ENCODE data around the gene INF2. TPM values are rescaled to one million over a fixed set of nuclear protein-coding genes. Genes with fewer than 3 reads are reported as not detected.

Gene INF2
- total RNA-seq, 2 experiments from 2014 or later, result 61.5 to 65.0 TPM

GRCh38 chr14:104724407-104724980 lies 35.1 kb downstream of the INF2 start:
- no peak for TF ChIP-seq CTCF (IDR thresholded peaks at IDR 0.05)
- POLR2A ChIA-PET, result interaction anchor here (1.0 to 2.4 kb wide), 3 partner anchors 18 to 30 kb away, joined by 3 to 13 read pairs (median 4); no protein-coding TSS in a partner anchor
- Mint-ChIP-seq H3K4me3 (peak overlapping the region; percentile 42), H3K27ac (no peak overlapping the region), H3K27me3 (no peaks in the 10 kb centered on the region), H3K36me3 (ENCODE audit: low read depth) (no peaks in the 10 kb centered on the region), H3K4me1 (ENCODE audit: low read depth) (no peaks in the 10 kb centered on the region), H3K9me3 (no peaks in the 10 kb centered on the region)
- DNase-seq (peak; percentile 26), ATAC-seq (peak; percentile 2)
- CTCF ChIA-PET, result interaction anchor here (1.8 to 4.7 kb wide), 3 partner anchors 13 to 29 kb away, joined by 6 to 20 read pairs (median 9); partner anchors contain the start of gene SIVA1
- intact Hi-C loops (cut with micrococcal nuclease), result no loop called here

GRCh38 chr14:104724981-104725771 lies 35.8 kb downstream of the INF2 start:
- intact Hi-C loops (cut with micrococcal nuclease), result no loop called here
- Mint-ChIP-seq H3K36me3 (ENCODE audit: low read depth) (no peaks in the 10 kb centered on the region), H3K4me1 (ENCODE audit: low read depth) (no peaks in the 10 kb centered on the region), H3K9me3 (no peaks in the 10 kb centered on the region), H3K27ac (no peak overlapping the region), H3K27me3 (no peaks in the 10 kb centered on the region), H3K4me3 (peak overlapping the region; percentile 42)
- DNase-seq (no peak), ATAC-seq (no peak)
- TF ChIP-seq CTCF (IDR thresholded peaks at IDR 0.05), result no peak
- POLR2A ChIA-PET, result interaction anchor here (1.0 to 2.4 kb wide), 4 partner anchors 19 to 38 kb away, joined by 3 to 13 read pairs (median 4); no protein-coding TSS in a partner anchor
- CTCF ChIA-PET, result interaction anchor here (0.5 to 4.7 kb wide), 4 partner anchors 12 to 924 kb away, joined by 3 to 20 read pairs (median 8); partner anchors contain the start of gene SIVA1

- POLR2A ChIA-PET, result interaction anchor here (1.3 to 2.4 kb wide), 2 partner anchors 26 to 37 kb away, joined by 3 to 13 read pairs; no protein-coding TSS in a partner anchor
- no peak for TF ChIP-seq CTCF (IDR thresholded peaks at IDR 0.05)
- intact Hi-C loops (cut with micrococcal nuclease), result no loop called here
Measured at GRCh38 chr14:104725772-104726548, 36.5 kb downstream of the INF2 start.

GRCh38 chr14:104726600-104727451 lies 37.4 kb downstream of the INF2 start:
- no peak overlapping the region for H3K4me3 Mint-ChIP-seq
- no peaks in the 10 kb centered on the region for H3K27me3 Mint-ChIP-seq
- intact Hi-C loops (cut with micrococcal nuclease), result no loop called here
- no peaks in the 10 kb centered on the region for H3K4me1 Mint-ChIP-seq (ENCODE audit: low read depth)
- ChIA-PET POLR2A (no interaction called here), CTCF (interaction anchor here (4.7 kb wide), 1 partner anchor 26 kb away, joined by 20 read pairs; the partner anchor contains the start of gene SIVA1)
- TF ChIP-seq CTCF (IDR thresholded peaks at IDR 0.05), result no peak
- no peaks in the 10 kb centered on the region for H3K9me3 Mint-ChIP-seq
- H3K36me3 Mint-ChIP-seq (ENCODE audit: low read depth), result no peaks in the 10 kb centered on the region
- H3K27ac Mint-ChIP-seq, result no peak overlapping the region
- DNase-seq (no peak), ATAC-seq (no peak)

More at GRCh38 chr14:104725772-104726548, 36.5 kb downstream of the INF2 start:
- CTCF ChIA-PET, result interaction anchor here (0.5 to 4.7 kb wide), 3 partner anchors 25 to 925 kb away, joined by 3 to 20 read pairs (median 6); partner anchors contain the start of gene SIVA1
- Mint-ChIP-seq H3K9me3 (no peaks in the 10 kb centered on the region), H3K27ac (no peak overlapping the region), H3K4me3 (no peak overlapping the region), H3K27me3 (no peaks in the 10 kb centered on the region), H3K36me3 (ENCODE audit: low read depth) (no peaks in the 10 kb centered on the region), H3K4me1 (ENCODE audit: low read depth) (no peaks in the 10 kb centered on the region)
- no peak for ATAC-seq
- DNase-seq, result no peak
